K562 (cell line): ENCODE results near the gene MAB21L4. TPM values are rescaled to one million over a fixed set of nuclear protein-coding genes. Genes with fewer than 3 reads are reported as not detected.

ENCODE experiments used
- ATAC-seq: fragments of 200-7000 bp; cut with Tn5 transposase; 3 replicates; pipeline ENCODE4 v1.9.1; 2020; ENCODE audit warnings: moderate library complexity
- BruUV-seq: library from RNA; stranded (reverse); fragments of 400-500 nt; replicated peaks from 2 replicates; lab custom pipeline; 2021; lab: Mats Ljungman, UMichigan
- CTCF ChIA-PET: fragments of 300-600 bp; formaldehyde crosslinking; extraction: SDS; loops from one replicate; lab custom pipeline; 2021; ENCODE audit warnings: low intra/inter-chr PET ratio; lab: Yijun Ruan, JAX
- POLR2A ChIA-PET: fragments of 300-600, 350-650 bp; sonication (Branson Sonifier 250); formaldehyde crosslinking; extraction: SDS; loops from one replicate; lab custom pipeline; 2021; ENCODE audit warnings: antibody characterized with exemption, inconsistent platforms; lab: Yijun Ruan, JAX
- DNase-seq, 4 experiments: peaks; one replicate each; pipeline versions ENCODE4 v3.0.0 to v3.0.0-alpha.2; 2011 to 2018; ENCODE audit warnings: low spot score in 3 of 4, mixed read lengths in 3 of 4; ENCODE audit errors: extremely low read depth in 1 of 4
- FAIRE-seq: peaks from 2 replicates; lab custom pipeline; 2011; peaks lifted over from hg19 to GRCh38; lab: Jason Lieb, UNC
- H2AFZ ChIP-seq: 2 replicates; pipeline ENCODE4 v1.6.0; 2011; ENCODE audit warnings: low read depth, low read length, control low read depth, inconsistent platforms
- H3K27ac ChIP-seq: fragments of 200-600 bp; 3 replicates; pipeline ENCODE4 v1.8.0; 2011; ENCODE audit warnings: low read depth, mild to moderate bottlenecking, control low read depth, inconsistent platforms, low read length, moderate library complexity, mixed read lengths; ENCODE audit errors: extremely low read depth
- H3K27me3 ChIP-seq, 2 experiments: fragments of 300-600 bp in 1 of 2; 2 replicates in 1 of 2; 3 replicates in 1 of 2; pipeline versions ENCODE4 v1.6.0 to v1.8.0; 2011; ENCODE audit warnings: inconsistent platforms in 2 of 2, low read length in 2 of 2, mild to moderate bottlenecking in 1 of 2, mixed read lengths in 1 of 2, moderate library complexity in 1 of 2; ENCODE audit not compliant: control insufficient read depth in 2 of 2, insufficient read depth in 2 of 2
- H3K36me3 ChIP-seq: fragments of 300-600 bp; 3 replicates; pipeline ENCODE4 v1.8.0; 2011; ENCODE audit warnings: mild to moderate bottlenecking, low read length, inconsistent platforms; ENCODE audit not compliant: control insufficient read depth, insufficient read depth
- H3K4me1 ChIP-seq, 2 experiments: fragments of 200-600 bp in 1 of 2; replicated peaks in 1 of 2; 2 replicates in 1 of 2; 3 replicates in 1 of 2; pipeline versions ENCODE4 v1.5.1 to v1.8.0; 2011; ENCODE audit warnings: inconsistent platforms in 2 of 2, low read length in 2 of 2, mild to moderate bottlenecking in 1 of 2, mixed read lengths in 1 of 2, moderate library complexity in 1 of 2; ENCODE audit not compliant: control insufficient read depth in 2 of 2, insufficient read depth in 2 of 2
- H3K4me2 ChIP-seq: 2 replicates; pipeline ENCODE4 v1.6.1; 2011; ENCODE audit warnings: low read length, control low read depth, inconsistent platforms, mixed read lengths; ENCODE audit not compliant: insufficient read depth
- H3K4me3 ChIP-seq: fragments of 200-600 bp; sonication (generic), shearing (Covaris generic); 2 replicates; pipeline ENCODE4 v1.5.1; 2016; ENCODE audit warnings: control low read depth, inconsistent platforms
- H3K79me2 ChIP-seq: fragments of 200-600 bp; 3 replicates; pipeline ENCODE4 v1.8.0; 2011; ENCODE audit warnings: low read length, inconsistent platforms; ENCODE audit not compliant: control insufficient read depth, insufficient read depth
- H3K9ac ChIP-seq, 2 experiments: 2 replicates each; pipeline versions ENCODE4 v1.6.0 to v1.6.1; 2011; ENCODE audit warnings: low read depth in 2 of 2, low read length in 2 of 2, control low read depth in 1 of 2, inconsistent platforms in 1 of 2, mild to moderate bottlenecking in 1 of 2, mixed read lengths in 1 of 2; ENCODE audit not compliant: insufficient read depth in 1 of 2
- H3K9me1 ChIP-seq: one replicate; pipeline ENCODE4 v1.6.0; 2011; ENCODE audit warnings: inconsistent platforms, mild to moderate bottlenecking, low read length, moderate library complexity; ENCODE audit not compliant: control insufficient read depth, insufficient read depth
- H3K9me3 ChIP-seq: replicated peaks from 2 replicates; pipeline ENCODE4 v1.5.1; 2011; ENCODE audit warnings: low read depth, low read length, inconsistent platforms; ENCODE audit not compliant: control insufficient read depth, insufficient read depth
- H4K20me1 ChIP-seq: replicated peaks from 2 replicates; pipeline ENCODE4 v1.6.1; 2011; ENCODE audit warnings: low read length, inconsistent platforms, mixed read lengths; ENCODE audit not compliant: control insufficient read depth, insufficient read depth
- CSDE1 ChIP-seq, 2 experiments: fragments of 450-650 bp; IDR thresholded peaks; 2 replicates each; pipeline ENCODE4 v1.6.1; 2016; ENCODE audit warnings: mild to moderate bottlenecking in 1 of 2
- DMBX1 ChIP-seq: fragments of 250-450 bp; sonication (Bioruptor Pico); IDR thresholded peaks from 2 replicates; pipeline ENCODE4 v1.8.0; 2022; ENCODE audit warnings: inconsistent platforms, mild to moderate bottlenecking, moderate library complexity, borderline replicate concordance
- ETV1 ChIP-seq: fragments of 450-650 bp; conservative IDR thresholded peaks from 2 replicates; pipeline ENCODE4 v1.6.1; 2016; ENCODE audit warnings: missing genetic modification characterization, control low read depth, low read depth, missing compliant biosample characterization
- EWSR1 ChIP-seq: fragments of 450-650 bp; IDR thresholded peaks from 2 replicates; pipeline ENCODE4 v1.6.1; 2018; ENCODE audit warnings: borderline replicate concordance, mild to moderate bottlenecking, low read depth, moderate library complexity; ENCODE audit not compliant: partially characterized antibody
- HMGN3 ChIP-seq: IDR thresholded peaks from 2 replicates; pipeline ENCODE4 v1.6.1; 2011; ENCODE audit warnings: borderline replicate concordance, low read depth, mild to moderate bottlenecking, mixed read lengths, low read length; ENCODE audit not compliant: insufficient read length; ENCODE audit errors: extremely low read depth
- ILK ChIP-seq: fragments of 450-650 bp; IDR thresholded peaks from 2 replicates; pipeline ENCODE4 v1.6.1; 2016; ENCODE audit warnings: missing genetic modification characterization, low read depth, mild to moderate bottlenecking, missing compliant biosample characterization, moderate library complexity, borderline replicate concordance
- MAFG ChIP-seq: fragments of 450-650 bp; conservative IDR thresholded peaks from 2 replicates; pipeline ENCODE4 v1.6.1; 2016; ENCODE audit warnings: missing genetic modification characterization, missing compliant biosample characterization
- MNT ChIP-seq, 2 experiments: fragments of 450-650 bp; conservative IDR thresholded peaks; 2 replicates each; pipeline ENCODE4 v1.6.1; 2017; ENCODE audit warnings: mild to moderate bottlenecking in 2 of 2, moderate library complexity in 2 of 2
- ZNF124 ChIP-seq: sonication (generic); formaldehyde crosslinking; IDR thresholded peaks from 2 replicates; pipeline ENCODE4 v1.8.1; 2022; ENCODE audit warnings: missing genetic modification reagents
- ZNF551 ChIP-seq: fragments of 250-450 bp; sonication (Bioruptor Pico); IDR thresholded peaks from 2 replicates; pipeline ENCODE4 v1.5.0; 2021; ENCODE audit warnings: mild to moderate bottlenecking, moderate library complexity
- WGBS: fragments of 100-300 bp; shearing (Covaris generic); methylation state at CpG from one replicate; pipeline ENCODE4 v1.1.6; 2016; ENCODE audit warnings: low coverage, mixed read lengths; ENCODE audit not compliant: insufficient coverage; ENCODE audit errors: missing lambda C conversion rate; 5-methylcytosine and 5-hydroxymethylcytosine counted together
- in situ Hi-C: fragments of 300-500 bp; cut with MboI; formaldehyde crosslinking; loops from 4 replicates; pipeline ENCODE4 v1.15.0; 2018; ENCODE audit warnings: inconsistent platforms, mixed read lengths
- intact Hi-C: fragments of 100-400 bp; cut with micrococcal nuclease; formaldehyde crosslinking; loops from 2 replicates; pipeline ENCODE4 v1.14.2; 2022
- polyA plus RNA-seq, 8 experiments: library from polyadenylated mRNA; depleted of rRNA in 4 of 8; stranded (reverse) in 5 of 8; unstranded in 3 of 8; fragments of >200 nt; fragmentation: Nextera tagmentation in 2 of 8; fragmentation: Illumina TruSeq in 1 of 8; extraction: Ambion mirVana in 2 of 8; extraction: Trizol in 1 of 8; gene quantifications; 2 replicates each; pipeline versions ENCODE4 v1.2.1 to v1.2.3, GENCODE V29; 2011 to 2014; ENCODE audit warnings: inconsistent platforms in 1 of 8, missing spikeins in 1 of 8
- total RNA-seq, 7 experiments: library from RNA; depleted of rRNA in 6 of 7; stranded (reverse); fragments of >200 nt in 6 of 7; fragmentation: Illumina TruSeq in 2 of 7; extraction: Trizol in 2 of 7; gene quantifications; 2 replicates each; pipeline versions ENCODE4 v1.2.1 to v1.2.3, GENCODE V29; 2011 to 2021; ENCODE audit warnings: low replicate concordance in 1 of 7
- TF ChIP-seq, protein P1 (sequence below), 2 experiments: fragments of 450-650 bp; formaldehyde crosslinking in 1 of 2; IDR thresholded peaks; 2 replicates each; pipeline versions ENCODE4 v1.4.0 to v1.6.1; 2014 to 2020; ENCODE audit warnings: mild to moderate bottlenecking in 2 of 2, borderline replicate concordance in 1 of 2, low read depth in 1 of 2

Gene MAB21L4
- total and polyA plus RNA-seq, 9 of the 15 experiments (the other 6 are each of a cell fraction or from before 2014, with no cell fraction given): 0.03 TPM; not detected in 8

DNA sequence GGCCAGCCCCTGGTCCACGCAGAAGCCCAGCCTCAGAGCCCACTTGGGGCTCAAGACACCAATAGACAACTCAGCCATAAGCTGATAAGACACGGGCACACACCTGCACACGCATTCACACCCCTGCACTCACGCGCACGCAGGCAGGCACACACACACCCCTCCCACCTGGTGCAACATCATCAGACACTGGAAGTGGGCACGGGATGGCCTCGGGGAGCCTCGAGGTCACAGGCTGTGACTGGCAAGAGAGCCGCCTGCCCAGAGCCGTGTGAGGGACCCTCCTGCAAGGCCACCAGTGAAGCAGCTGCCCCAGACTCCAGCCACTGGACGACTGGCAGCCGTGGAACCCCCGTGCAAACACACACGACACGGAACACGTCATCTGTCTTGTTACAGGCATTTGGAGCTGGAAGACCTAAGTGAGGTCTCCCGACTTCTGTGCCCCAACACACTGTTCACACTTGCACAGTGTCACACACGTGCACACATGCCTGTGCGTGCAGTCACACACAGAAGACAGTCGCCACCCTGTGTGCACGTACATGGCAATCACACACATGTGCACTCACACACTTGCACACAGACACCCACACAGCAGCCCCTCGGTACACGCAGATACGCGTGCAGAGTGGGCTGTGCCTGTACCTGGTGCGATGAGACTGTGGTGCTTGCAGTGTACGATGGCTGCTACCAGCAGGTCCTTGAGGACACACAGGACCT lies 959 bp downstream of the MAB21L4 start:
- Histone ChIP-seq H3K9me3 (no peaks in the 10 kb centered on the region), H2AFZ (no peak overlapping the region), H3K79me2 (no peaks in the 10 kb centered on the region), H3K4me2 (no peak overlapping the region), H3K9ac (no peak overlapping the region; a peak in 1 of 4 replicates), H4K20me1 (0 out of 2 replicates have a peak, but pooled peaks cover 7% of the 10 kb centered on the region), H3K36me3 (no peaks in the 10 kb centered on the region), H3K4me1 (peaks cover 0 to 7% of the 10 kb centered on the region in 2 experiments; a peak in 2 of 5 replicates), H3K27ac (no peak overlapping the region), H3K27me3 (peaks cover 0 to 28% of the 10 kb centered on the region in 2 experiments; a peak in 3 of 5 replicates), H3K9me1 (no peaks in the 10 kb centered on the region), H3K4me3 (no peak overlapping the region)
- intact Hi-C loops: no loop called here
- DNase-seq (no peak), FAIRE-seq (no peak), ATAC-seq (no peak)
- ChIA-PET POLR2A (no interaction called here), CTCF (no interaction called here)
- in situ Hi-C loops: no loop called here
- 2% methylated on average over 28 of the region's 28 CpGs for WGBS
- BruUV-seq: no TSS peak
- TF ChIP-seq ZNF551 (CRISPR knock-in tag) (no peak), ZNF124 (CRISPR knock-in tag) (no peak), HMGN3 (no peak), ILK (tag) (no peak), MNT (conservative IDR thresholded peaks at IDR 0.05) (no peak), EWSR1 (no peak), CSDE1 (IDR thresholded peaks at IDR 0.05) (no peak), MAFG (tag) (no peak), DMBX1 (CRISPR knock-in tag) (no peak), ETV1 (tag) (no peak)
- TF ChIP-seq, protein P1, sequence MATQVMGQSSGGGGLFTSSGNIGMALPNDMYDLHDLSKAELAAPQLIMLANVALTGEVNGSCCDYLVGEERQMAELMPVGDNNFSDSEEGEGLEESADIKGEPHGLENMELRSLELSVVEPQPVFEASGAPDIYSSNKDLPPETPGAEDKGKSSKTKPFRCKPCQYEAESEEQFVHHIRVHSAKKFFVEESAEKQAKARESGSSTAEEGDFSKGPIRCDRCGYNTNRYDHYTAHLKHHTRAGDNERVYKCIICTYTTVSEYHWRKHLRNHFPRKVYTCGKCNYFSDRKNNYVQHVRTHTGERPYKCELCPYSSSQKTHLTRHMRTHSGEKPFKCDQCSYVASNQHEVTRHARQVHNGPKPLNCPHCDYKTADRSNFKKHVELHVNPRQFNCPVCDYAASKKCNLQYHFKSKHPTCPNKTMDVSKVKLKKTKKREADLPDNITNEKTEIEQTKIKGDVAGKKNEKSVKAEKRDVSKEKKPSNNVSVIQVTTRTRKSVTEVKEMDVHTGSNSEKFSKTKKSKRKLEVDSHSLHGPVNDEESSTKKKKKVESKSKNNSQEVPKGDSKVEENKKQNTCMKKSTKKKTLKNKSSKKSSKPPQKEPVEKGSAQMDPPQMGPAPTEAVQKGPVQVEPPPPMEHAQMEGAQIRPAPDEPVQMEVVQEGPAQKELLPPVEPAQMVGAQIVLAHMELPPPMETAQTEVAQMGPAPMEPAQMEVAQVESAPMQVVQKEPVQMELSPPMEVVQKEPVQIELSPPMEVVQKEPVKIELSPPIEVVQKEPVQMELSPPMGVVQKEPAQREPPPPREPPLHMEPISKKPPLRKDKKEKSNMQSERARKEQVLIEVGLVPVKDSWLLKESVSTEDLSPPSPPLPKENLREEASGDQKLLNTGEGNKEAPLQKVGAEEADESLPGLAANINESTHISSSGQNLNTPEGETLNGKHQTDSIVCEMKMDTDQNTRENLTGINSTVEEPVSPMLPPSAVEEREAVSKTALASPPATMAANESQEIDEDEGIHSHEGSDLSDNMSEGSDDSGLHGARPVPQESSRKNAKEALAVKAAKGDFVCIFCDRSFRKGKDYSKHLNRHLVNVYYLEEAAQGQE (IDR thresholded peaks at IDR 0.05; ENCODE audit: borderline replicate concordance): no peak
- TF ChIP-seq, protein P1 (CRISPR knock-in tag; IDR thresholded peaks at IDR 0.05; ENCODE audit: low read depth): no peak
